Measurements from ENCODE around the gene KCNT1. TPM values are rescaled to one million over a fixed set of nuclear protein-coding genes. Genes with fewer than 3 reads are reported as not detected.

The KCNT1 gene
- total RNA-seq, 1 experiment from 2014 or later, result 0.17 TPM

GRCh38 chr9:135728436-135729110 lies 26.6 kb downstream of the KCNT1 start:
- no peak overlapping the region for H2AFZ ChIP-seq (ENCODE audit: low read depth, low read length, poor library complexity, severe bottlenecking)
- H3K4me2 ChIP-seq (ENCODE audit: low read length), result no peak overlapping the region
- RAD21 ChIA-PET (ENCODE audit: low non-redundant PET in 1 of 2, low total read pairs in 2 of 2, uncharacterized antibody in 2 of 2, unreplicated experiment in 2 of 2), result no interaction called here
- no peak for DNase-seq (ENCODE audit: low read depth, low spot score)
- intact Hi-C loops (cut with micrococcal nuclease), result loop anchor here (10.0 kb wide), 1 partner anchor 124 kb away; no protein-coding TSS in a partner anchor
- no peak for ATAC-seq
- BruUV-seq (replicated peaks), result no TSS peak
- POLR2A ChIA-PET, result no interaction called here
- H3K27ac ChIP-seq (ENCODE audit: low read depth, low read length), result no peak overlapping the region
- no peak overlapping the region for H3K4me3 ChIP-seq (replicated peaks in 1 of 2; ENCODE audit: low read depth in 1 of 2, low read length in 2 of 2)
- H3K27me3 ChIP-seq (ENCODE audit: insufficient read depth, low read length), result no peaks in the 10 kb centered on the region
- H3K4me1 ChIP-seq (ENCODE audit: control insufficient read depth in 1 of 2, insufficient read depth in 2 of 2, low read length in 2 of 2), result peaks cover 0 to 7% of the 10 kb centered on the region in 2 experiments; a peak in 1 of 4 replicates
- no peak overlapping the region for H3K9ac ChIP-seq (ENCODE audit: low read length)
- no peaks in the 10 kb centered on the region for H3K36me3 ChIP-seq (ENCODE audit: control insufficient read depth in 1 of 2, insufficient read depth in 2 of 2, low read length in 2 of 2)
- H3K9me2 ChIP-seq (ENCODE audit: insufficient read depth), result no peaks in the 10 kb centered on the region
- no peaks in the 10 kb centered on the region for H4K20me1 ChIP-seq (ENCODE audit: insufficient read depth)
- TF ChIP-seq ATF3 (IDR thresholded peaks at IDR 0.05) (no peak), CBX3 (IDR thresholded peaks at IDR 0.05; ENCODE audit: low read depth) (no peak), ELF1 (IDR thresholded peaks at IDR 0.05; ENCODE audit: borderline replicate concordance, low read depth) (no peak), RAD21 (IDR thresholded peaks at IDR 0.05; ENCODE audit: low read depth) (no peak), POLR2AphosphoS5 (IDR thresholded peaks at IDR 0.05; ENCODE audit: low read depth, low read length) (no peak), CTCF (IDR thresholded peaks at IDR 0.05 in 2 of 3, conservative IDR thresholded peaks at IDR 0.05 in 1 of 3; ENCODE audit: borderline replicate concordance in 1 of 3, insufficient read depth in 1 of 3, low read depth in 2 of 3, low read length in 2 of 3) (no peak), YY1 (IDR thresholded peaks at IDR 0.05; ENCODE audit: extremely low read depth, insufficient replicate concordance, low read depth, low read length) (no peak), EZH2 (IDR thresholded peaks at IDR 0.05) (no peak)
- no peaks in the 10 kb centered on the region for H3K79me2 ChIP-seq (ENCODE audit: insufficient read depth, low read length)
- H3K9me3 ChIP-seq (ENCODE audit: control insufficient read depth in 1 of 2, insufficient read depth in 1 of 2, low read depth in 1 of 2, low read length in 2 of 2), result peaks cover 0 to 9% of the 10 kb centered on the region in 2 experiments; a peak in 2 of 4 replicates
- CTCF ChIA-PET, result no interaction called here

Measured in HCT116 (cell line).